WERI-Rb-1 (cell line): ENCODE results near the gene DKK3.

Experiments
- DNase-seq: peaks from one replicate; pipeline ENCODE4 v3.0.0-alpha.2; 2020
- H3K27ac ChIP-seq: fragments of 250-450 bp; sonication (Bioruptor Pico); 2 replicates; pipeline ENCODE4 v1.5.1; 2020; ENCODE audit warnings: mild to moderate bottlenecking, moderate library complexity
- H3K27me3 ChIP-seq: fragments of 250-450 bp; sonication (Bioruptor Pico); 2 replicates; pipeline ENCODE4 v1.5.1; 2021; ENCODE audit warnings: mild to moderate bottlenecking, low read depth, moderate library complexity; ENCODE audit not compliant: insufficient read depth, severe bottlenecking
- H3K36me3 ChIP-seq: fragments of 250-450 bp; sonication (Bioruptor Pico); 2 replicates; pipeline ENCODE4 v1.5.1; 2020; ENCODE audit warnings: mild to moderate bottlenecking, moderate library complexity
- H3K4me3 ChIP-seq: 2 replicates; pipeline ENCODE4 v1.5.1; 2011; ENCODE audit warnings: low read depth, mild to moderate bottlenecking, control low read depth, low read length
- H3K9me3 ChIP-seq: fragments of 250-450 bp; sonication (Bioruptor Pico); 2 replicates; pipeline ENCODE4 v1.5.1; 2021; ENCODE audit warnings: mild to moderate bottlenecking, moderate library complexity; ENCODE audit not compliant: severe bottlenecking
- CTCF ChIP-seq: IDR thresholded peaks from 2 replicates; pipeline ENCODE4 v1.5.1; 2011; ENCODE audit warnings: low read depth, mild to moderate bottlenecking, control low read depth, inconsistent platforms, low read length

The DKK3 gene

GRCh38 chr11:11978098-11978637, 30.3 kb downstream of the DKK3 start:
- Histone ChIP-seq H3K27ac (no peak overlapping the region), H3K36me3 (no peaks in the 10 kb centered on the region), H3K27me3 (no peaks in the 10 kb centered on the region), H3K4me3 (no peak overlapping the region), H3K9me3 (no peaks in the 10 kb centered on the region)
- TF ChIP-seq CTCF: no peak
- DNase-seq: no peak

- H3K27ac ChIP-seq: no peak overlapping the region; the same call in 1 of the 2 replicates
- no peak for TF ChIP-seq CTCF
- no peak for DNase-seq
- no peaks in the 10 kb centered on the region for H3K9me3 ChIP-seq
- H3K27me3 ChIP-seq: no peaks in the 10 kb centered on the region
- H3K4me3 ChIP-seq: no peak overlapping the region
- H3K36me3 ChIP-seq: no peaks in the 10 kb centered on the region
Observed at GRCh38 chr11:11977206-11977938, 31.1 kb downstream of the DKK3 start.

- no peaks in the 10 kb centered on the region for H3K9me3 ChIP-seq
- no peak for TF ChIP-seq CTCF
- H3K4me3 ChIP-seq: no peak overlapping the region
- H3K27ac ChIP-seq: peak overlapping the region; percentile 63
- H3K27me3 ChIP-seq: no peaks in the 10 kb centered on the region
- H3K36me3 ChIP-seq: no peaks in the 10 kb centered on the region
- no peak for DNase-seq
Observed at GRCh38 chr11:11976481-11977127, 31.8 kb downstream of the DKK3 start.

GRCh38 chr11:11975201-11976092, 33.0 kb downstream of the DKK3 start:
- H3K4me3 ChIP-seq: no peak overlapping the region
- peak; percentile 70 for DNase-seq
- no peak for TF ChIP-seq CTCF
- no peaks in the 10 kb centered on the region for H3K36me3 ChIP-seq
- no peaks in the 10 kb centered on the region for H3K9me3 ChIP-seq
- H3K27ac ChIP-seq: peak overlapping the region; percentile 63
- no peaks in the 10 kb centered on the region for H3K27me3 ChIP-seq

- H3K27ac ChIP-seq: no peak overlapping the region
- no peaks in the 10 kb centered on the region for H3K27me3 ChIP-seq
- TF ChIP-seq CTCF: no peak
- H3K4me3 ChIP-seq: no peak overlapping the region
- DNase-seq: no peak
- H3K36me3 ChIP-seq: no peaks in the 10 kb centered on the region
- no peaks in the 10 kb centered on the region for H3K9me3 ChIP-seq
Observed at GRCh38 chr11:11973866-11974265, 34.6 kb downstream of the DKK3 start.
